Measurements from ENCODE around the gene RNF223. TPM values are rescaled to one million over a fixed set of nuclear protein-coding genes. Genes with fewer than 3 reads are reported as not detected.

RNF223 gene
- total RNA-seq, 4 donors from 2014 or later, result not detected

DNA sequence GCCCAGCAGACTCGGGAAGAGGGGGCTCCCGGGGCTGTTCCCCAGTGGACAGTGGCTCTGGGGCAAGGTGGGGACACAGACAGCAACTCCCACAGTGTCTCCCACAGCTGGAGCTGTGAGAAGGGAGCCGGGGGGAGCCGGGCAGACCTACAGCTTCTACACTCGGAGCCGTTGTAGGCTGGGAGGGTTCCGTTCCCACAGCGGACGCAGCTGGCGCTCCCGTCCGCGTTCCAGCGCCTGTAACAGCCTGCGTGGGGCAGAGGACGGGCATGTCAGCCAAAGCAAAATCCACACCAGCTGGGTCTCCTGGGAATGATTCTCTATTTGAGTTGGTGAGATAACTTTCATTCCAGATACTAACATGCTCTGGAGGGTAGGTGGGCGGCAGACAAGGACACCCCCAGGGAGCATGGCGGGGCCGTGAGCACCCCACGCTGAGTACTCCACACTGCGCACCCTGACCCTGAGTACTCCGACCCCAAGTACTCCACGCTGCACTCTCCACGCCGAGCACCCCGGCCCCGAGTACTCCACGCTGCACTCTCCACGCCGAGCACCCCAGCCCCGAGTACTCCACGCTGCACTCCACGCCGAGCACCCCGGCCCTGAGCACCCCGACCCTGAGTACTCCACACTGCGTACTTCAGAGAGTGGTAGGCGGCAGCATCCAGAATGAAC is 13.4 kb upstream of the RNF223 start:
- 87 to 91% methylated on average over 28 to 34 of the region's 38 CpGs for WGBS, 2 donors
- DNase-seq (ENCODE audit: low spot score in 2 of 2), result no peak
- no peaks in the 10 kb centered on the region for H3K4me1 ChIP-seq
- H3K27ac ChIP-seq, result no peak overlapping the region
- peaks cover 0 to 78% (median 0%) of the 10 kb centered on the region in 3 donors for H3K36me3 ChIP-seq
- H3K27me3 ChIP-seq, result no peaks in the 10 kb centered on the region
- no peak for TF ChIP-seq EP300 (IDR thresholded peaks at IDR 0.05)
- TF ChIP-seq, protein P1, sequence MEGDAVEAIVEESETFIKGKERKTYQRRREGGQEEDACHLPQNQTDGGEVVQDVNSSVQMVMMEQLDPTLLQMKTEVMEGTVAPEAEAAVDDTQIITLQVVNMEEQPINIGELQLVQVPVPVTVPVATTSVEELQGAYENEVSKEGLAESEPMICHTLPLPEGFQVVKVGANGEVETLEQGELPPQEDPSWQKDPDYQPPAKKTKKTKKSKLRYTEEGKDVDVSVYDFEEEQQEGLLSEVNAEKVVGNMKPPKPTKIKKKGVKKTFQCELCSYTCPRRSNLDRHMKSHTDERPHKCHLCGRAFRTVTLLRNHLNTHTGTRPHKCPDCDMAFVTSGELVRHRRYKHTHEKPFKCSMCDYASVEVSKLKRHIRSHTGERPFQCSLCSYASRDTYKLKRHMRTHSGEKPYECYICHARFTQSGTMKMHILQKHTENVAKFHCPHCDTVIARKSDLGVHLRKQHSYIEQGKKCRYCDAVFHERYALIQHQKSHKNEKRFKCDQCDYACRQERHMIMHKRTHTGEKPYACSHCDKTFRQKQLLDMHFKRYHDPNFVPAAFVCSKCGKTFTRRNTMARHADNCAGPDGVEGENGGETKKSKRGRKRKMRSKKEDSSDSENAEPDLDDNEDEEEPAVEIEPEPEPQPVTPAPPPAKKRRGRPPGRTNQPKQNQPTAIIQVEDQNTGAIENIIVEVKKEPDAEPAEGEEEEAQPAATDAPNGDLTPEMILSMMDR (IDR thresholded peaks at IDR 0.05), result no peak
- TF ChIP-seq POLR2A (IDR thresholded peaks at IDR 0.05), result no peak
- no peaks in the 10 kb centered on the region for H3K9me3 ChIP-seq
- H3K4me3 ChIP-seq, result no peak overlapping the region

DNA sequence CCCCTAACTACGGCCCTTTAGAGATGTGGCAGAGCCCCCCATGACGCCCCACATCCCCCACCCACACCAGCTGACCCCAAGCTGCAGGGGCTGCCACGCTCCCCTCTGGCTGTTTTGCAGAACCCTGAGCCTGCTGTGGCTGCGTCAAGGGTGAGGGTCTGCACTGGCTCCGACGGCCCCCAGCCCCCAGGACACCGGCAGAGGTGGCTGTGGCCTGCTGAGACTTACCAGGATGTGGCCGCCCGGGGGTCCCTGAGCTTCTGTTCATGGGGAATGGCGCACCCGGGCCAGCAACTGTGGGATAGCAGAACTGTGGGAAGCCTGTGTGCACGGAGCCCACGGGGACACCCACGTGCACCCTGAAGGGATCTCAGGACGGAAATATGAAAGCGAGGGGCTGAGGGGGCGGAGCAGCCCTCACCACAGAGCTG is 12.8 kb upstream of the RNF223 start:
- DNase-seq (ENCODE audit: low spot score in 2 of 2), result no peak
- Histone ChIP-seq H3K9me3 (no peaks in the 10 kb centered on the region), H3K4me3 (no peak overlapping the region), H3K4me1 (no peaks in the 10 kb centered on the region), H3K36me3 (peaks cover 0 to 83% (median 0%) of the 10 kb centered on the region in 3 donors), H3K27ac (no peak overlapping the region), H3K27me3 (no peaks in the 10 kb centered on the region)
- TF ChIP-seq, protein P1 (IDR thresholded peaks at IDR 0.05), result no peak
- TF ChIP-seq EP300 (IDR thresholded peaks at IDR 0.05), result no peak
- no peak for TF ChIP-seq POLR2A (IDR thresholded peaks at IDR 0.05)
- WGBS, 2 donors, result 87% methylated on average over 15 to 16 of the region's 17 CpGs

- no peaks in the 10 kb centered on the region for H3K27me3 ChIP-seq
- H3K27ac ChIP-seq, result no peak overlapping the region
- H3K4me3 ChIP-seq, result no peak overlapping the region
- H3K36me3 ChIP-seq, result peaks cover 0 to 89% (median 0%) of the 10 kb centered on the region in 3 donors
- H3K4me1 ChIP-seq, result no peaks in the 10 kb centered on the region
- WGBS, 2 donors, result 90 to 93% methylated on average over 27 to 38 of the region's 38 CpGs
- H3K9me3 ChIP-seq, result no peaks in the 10 kb centered on the region
- TF ChIP-seq EP300 (IDR thresholded peaks at IDR 0.05) (no peak), POLR2A (IDR thresholded peaks at IDR 0.05) (no peak)
- TF ChIP-seq, protein P1 (IDR thresholded peaks at IDR 0.05), result no peak
- DNase-seq (ENCODE audit: low spot score in 2 of 2), result no peak
Observed at GRCh38 chr1:1085911-1086841, 12.1 kb upstream of the RNF223 start.

DNA sequence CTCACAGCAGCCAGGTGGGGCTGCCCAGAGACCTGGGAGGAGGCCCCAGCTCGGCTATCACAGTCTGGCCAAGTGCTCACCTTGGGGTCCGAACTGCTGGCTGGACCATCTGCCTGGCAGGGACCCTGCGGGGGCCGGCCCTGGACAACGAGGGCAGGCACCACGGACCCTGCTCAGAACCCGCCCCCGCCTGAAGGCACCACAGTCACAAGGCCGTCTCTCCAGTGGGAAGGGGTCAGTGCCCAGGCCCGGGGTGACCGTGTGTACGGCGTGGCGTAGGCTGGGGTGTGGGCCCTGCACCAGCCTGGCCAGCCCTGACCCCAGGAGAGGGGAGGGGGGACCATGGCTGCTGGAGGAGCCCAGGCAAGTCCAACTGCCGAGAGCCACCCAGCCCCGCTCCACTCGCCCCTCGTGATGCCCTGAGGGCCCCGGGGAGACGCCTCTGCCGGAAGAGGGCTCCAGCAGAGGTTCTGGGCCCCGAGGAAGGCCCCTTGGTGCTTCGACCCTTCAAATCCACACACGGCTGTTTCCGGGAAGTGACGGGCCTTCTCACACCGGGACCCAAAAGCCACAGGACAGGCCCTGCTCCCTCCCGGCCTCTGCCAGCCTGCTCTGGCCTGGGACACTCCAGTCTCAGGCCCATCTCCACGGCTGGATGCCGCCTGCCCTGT is 11.2 kb upstream of the RNF223 start:
- no peak overlapping the region for H3K27ac ChIP-seq
- H3K4me3 ChIP-seq, result no peak overlapping the region
- peaks cover 0 to under 1% of the 10 kb centered on the region in 2 donors for H3K27me3 ChIP-seq
- peaks cover 0 to 81% (median 0%) of the 10 kb centered on the region in 3 donors for H3K36me3 ChIP-seq
- TF ChIP-seq, protein P1 (IDR thresholded peaks at IDR 0.05), result no peak
- TF ChIP-seq POLR2A (IDR thresholded peaks at IDR 0.05), result no peak
- TF ChIP-seq EP300 (IDR thresholded peaks at IDR 0.05), result no peak
- 76 to 87% methylated on average over 9 to 28 of the region's 30 CpGs for WGBS, 2 donors
- no peak for DNase-seq (ENCODE audit: low spot score in 2 of 2)
- peaks cover 0 to 5% (median under 1%) of the 10 kb centered on the region in 4 donors for H3K4me1 ChIP-seq
- H3K9me3 ChIP-seq, result no peaks in the 10 kb centered on the region

Data from tibial nerve (tissue), 4 donors.